Ecto neural progenitor cell (in vitro differentiated cells): ENCODE measurements around the gene CITED1.

Source experiments
- DNase-seq: peaks from one replicate; pipeline ENCODE4 v3.0.0-alpha.2; 2018; ENCODE audit warnings: low spot score

The CITED1 gene

DNA sequence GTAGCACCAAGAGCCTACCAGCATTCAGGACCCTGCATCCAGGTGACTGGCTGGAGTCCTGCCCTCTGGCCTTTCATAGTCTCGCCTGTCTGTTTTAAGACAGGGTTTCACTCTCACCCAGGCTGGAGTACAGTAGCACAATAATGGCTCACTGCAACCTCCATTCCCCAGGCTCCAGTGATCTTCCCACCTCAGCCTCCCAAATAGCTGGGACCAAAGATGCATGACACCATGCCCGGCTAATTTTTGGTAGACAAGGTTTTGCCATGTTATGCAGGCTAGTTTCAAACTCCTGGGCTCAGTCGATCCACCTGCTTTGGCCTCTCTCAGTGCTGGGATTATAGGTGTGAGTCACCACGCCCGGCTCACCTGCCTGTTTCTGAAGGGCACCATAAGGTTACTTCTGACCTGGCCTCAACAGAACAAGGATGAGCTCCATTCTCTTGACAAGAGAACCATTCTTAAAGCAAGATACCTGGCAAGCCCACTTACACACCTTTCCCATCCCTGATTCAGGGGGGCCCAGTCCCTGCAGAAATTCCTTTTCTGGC is 35.3 kb downstream of the CITED1 start:
- DNase-seq, result no peak

- DNase-seq, result no peak
Measured at GRCh38 chrX:72269671-72270251, 36.0 kb downstream of the CITED1 start.

DNA sequence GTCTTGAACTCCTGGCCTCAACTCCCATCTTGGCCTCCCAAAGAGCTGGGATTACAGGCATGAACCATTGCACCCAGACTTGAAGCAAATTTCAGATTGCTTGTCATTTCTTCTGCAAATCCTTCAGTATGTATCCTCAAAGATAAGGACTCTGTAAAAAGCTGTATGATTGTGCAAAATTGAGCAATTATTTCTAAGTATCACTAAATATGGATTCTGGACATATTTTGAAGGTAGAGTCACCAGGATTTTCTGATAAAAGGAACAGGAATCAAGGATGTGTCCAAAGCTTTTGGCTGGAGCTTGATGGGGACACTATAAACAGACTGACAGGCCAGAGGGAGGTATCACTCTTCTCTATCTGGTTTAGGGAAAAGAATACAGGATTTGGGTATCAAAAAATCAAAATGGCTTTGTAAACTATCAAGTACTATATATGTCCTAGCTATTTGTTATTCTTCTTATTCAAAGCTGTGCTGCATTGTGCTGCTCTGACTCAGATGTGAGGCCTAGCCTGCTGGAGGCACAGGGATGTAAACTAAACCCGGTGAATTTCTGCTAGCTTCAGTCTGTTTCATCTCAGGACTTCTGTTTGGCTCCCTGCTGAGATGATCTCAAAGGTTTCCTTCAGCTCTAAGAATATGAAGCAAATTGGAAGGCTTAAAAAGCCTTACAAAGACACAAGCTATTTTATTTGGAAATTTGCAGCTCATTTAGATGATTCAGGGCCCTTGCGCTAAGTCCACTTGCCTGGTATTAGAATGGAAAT is 36.9 kb downstream of the CITED1 start:
- no peak for DNase-seq

GRCh38 chrX:72265263-72265662 is 40.5 kb downstream of the CITED1 start:
- DNase-seq, result no peak

DNA sequence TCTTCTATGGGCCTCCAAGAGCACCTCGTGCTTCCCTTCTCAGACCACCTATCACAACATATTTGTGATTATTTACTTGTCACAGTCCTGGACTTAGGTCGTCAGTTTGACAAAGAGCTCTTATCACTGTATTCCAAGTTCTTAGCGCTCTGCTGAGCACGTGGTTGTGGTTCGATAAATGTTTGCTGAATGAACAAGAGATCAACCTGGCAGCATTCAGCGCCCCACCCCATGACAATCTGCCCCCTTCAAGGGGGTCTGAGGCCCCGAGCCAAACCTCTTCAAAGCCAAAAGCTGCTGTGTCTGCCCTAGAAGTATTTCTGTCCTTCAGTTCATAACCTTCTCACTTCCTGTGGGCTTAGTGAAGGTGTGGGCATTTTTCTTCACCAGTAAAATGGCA is 43.6 kb downstream of the CITED1 start:
- no peak for DNase-seq

- no peak for DNase-seq
Measured at GRCh38 chrX:72260448-72260847, 45.3 kb downstream of the CITED1 start.

- DNase-seq, result no peak
Measured at GRCh38 chrX:72258174-72258573, 47.5 kb downstream of the CITED1 start.

GRCh38 chrX:72255864-72256263 is 49.9 kb downstream of the CITED1 start:
- no peak for DNase-seq

DNA sequence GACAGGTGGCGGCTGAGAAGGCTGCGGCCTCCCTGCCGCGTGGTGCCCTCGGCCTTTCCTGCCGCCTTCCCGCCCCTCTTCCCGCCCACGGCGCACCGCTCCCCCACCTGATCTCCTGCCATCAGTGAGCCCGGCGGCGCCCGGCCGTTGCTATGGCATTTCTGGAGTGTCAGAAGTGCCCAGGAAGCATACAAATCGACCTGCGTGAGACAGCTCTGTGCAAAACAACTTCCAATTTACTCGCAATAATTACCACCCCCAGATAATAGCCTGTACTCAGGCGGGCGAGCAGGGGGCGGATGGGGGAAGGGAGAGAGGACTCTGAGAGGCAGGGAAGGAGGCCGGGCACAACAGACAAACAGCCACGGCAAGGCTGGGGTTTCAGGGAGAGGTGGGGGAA is 50.3 kb downstream of the CITED1 start:
- peak; percentile 55 for DNase-seq

- no peak for DNase-seq
Measured at GRCh38 chrX:72254816-72255215, 50.9 kb downstream of the CITED1 start.

DNA sequence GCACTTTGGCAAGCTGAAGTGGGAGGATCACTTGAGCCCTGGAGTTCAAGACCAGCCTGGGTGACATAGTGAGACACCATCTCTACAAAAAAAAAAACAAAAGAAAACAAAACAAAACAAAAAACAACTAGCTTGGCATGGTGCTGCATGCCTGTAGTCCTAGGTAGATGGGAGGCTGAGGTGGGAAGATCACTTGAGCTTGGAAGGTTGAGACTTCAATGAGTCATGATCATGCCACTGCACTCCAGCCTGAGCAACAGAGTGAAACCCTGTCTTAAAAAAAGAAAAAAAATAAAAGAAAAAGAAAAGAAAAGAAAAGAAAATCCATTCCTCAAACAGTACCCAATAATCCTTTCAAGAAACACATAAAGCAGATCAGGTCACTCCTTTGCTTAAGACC is 52.0 kb downstream of the CITED1 start:
- DNase-seq, result no peak
